H1 (cell line): ENCODE results near the gene KDM1A. TPM values are rescaled to one million over a fixed set of nuclear protein-coding genes. Genes with fewer than 3 reads are reported as not detected.

Experiments
- CTCF ChIA-PET: fragments of 300-600 bp; sonication (Branson Sonifier 250); formaldehyde crosslinking; loops from one replicate; lab custom pipeline; 2021; ENCODE audit not compliant: partially characterized antibody; lab: Charles Lee
- POLR2A ChIA-PET: fragments of 300-600 bp; sonication (Branson Sonifier 250); formaldehyde crosslinking; loops from one replicate; lab custom pipeline; 2021; ENCODE audit warnings: inconsistent platforms; ENCODE audit not compliant: partially characterized antibody; lab: Charles Lee
- DNase-seq, 2 experiments: peaks; one replicate each; pipeline versions ENCODE4 v3.0.0 to v3.0.0-alpha.2; 2010 to 2022; ENCODE audit warnings: low spot score in 2 of 2, low read depth in 1 of 2, mixed read lengths in 1 of 2
- FAIRE-seq: peaks from 2 replicates; lab custom pipeline; 2011; peaks lifted over from hg19 to GRCh38; lab: Jason Lieb, UNC
- H2AFZ ChIP-seq: 2 replicates; pipeline ENCODE4 v1.8.1; 2012; ENCODE audit warnings: low read length, inconsistent platforms
- H2AK5ac ChIP-seq: 2 replicates; pipeline ENCODE4 v1.6.1; 2013; ENCODE audit warnings: low read depth, low read length
- H2BK120ac ChIP-seq: replicated peaks from 2 replicates; pipeline ENCODE3; 2013; ENCODE audit warnings: low read depth, low read length, inconsistent platforms
- H2BK12ac ChIP-seq: 2 replicates; pipeline ENCODE4 v1.6.1; 2013; ENCODE audit warnings: low read depth, low read length
- H2BK15ac ChIP-seq: 2 replicates; pipeline ENCODE4 v1.6.1; 2013; ENCODE audit warnings: low read length
- H2BK20ac ChIP-seq: 2 replicates; pipeline ENCODE4 v1.6.1; 2013; ENCODE audit warnings: low read length
- H2BK5ac ChIP-seq: 2 replicates; pipeline ENCODE4 v1.6.1; 2013; ENCODE audit warnings: low read depth, low read length
- H3K14ac ChIP-seq: 2 replicates; pipeline ENCODE4 v1.6.1; 2013; ENCODE audit warnings: inconsistent platforms; ENCODE audit not compliant: insufficient read length
- H3K18ac ChIP-seq: 2 replicates; pipeline ENCODE4 v1.6.1; 2013; ENCODE audit warnings: low read length; ENCODE audit errors: extremely low read depth
- H3K23ac ChIP-seq: 2 replicates; pipeline ENCODE4 v1.6.1; 2013; ENCODE audit warnings: inconsistent platforms; ENCODE audit not compliant: insufficient read length
- H3K23me2 ChIP-seq: 2 replicates; pipeline ENCODE4 v1.6.1; 2013; ENCODE audit warnings: low read depth, low read length
- H3K27ac ChIP-seq: 2 replicates; pipeline ENCODE4 v1.6.1; 2011; ENCODE audit warnings: low read depth, low read length, inconsistent platforms
- H3K27me3 ChIP-seq, 4 experiments: replicated peaks in 1 of 4; 1 replicate in 1 of 4; 2 replicates in 3 of 4; pipeline versions ENCODE4 v1.6.1 to v1.8.1; 2011 to 2013; ENCODE audit warnings: low read length in 3 of 4, mild to moderate bottlenecking in 3 of 4, inconsistent platforms in 2 of 4, mixed read lengths in 2 of 4, moderate library complexity in 1 of 4; ENCODE audit not compliant: control insufficient read depth in 3 of 4, insufficient read depth in 3 of 4; ENCODE audit errors: extremely low read depth in 1 of 4
- H3K36me3 ChIP-seq, 4 experiments: 2 replicates each; pipeline versions ENCODE4 v1.6.1 to v1.8.1; 2011 to 2013; ENCODE audit warnings: mild to moderate bottlenecking in 4 of 4, low read length in 3 of 4, moderate library complexity in 2 of 4, control low read depth in 1 of 4, inconsistent platforms in 1 of 4; ENCODE audit not compliant: insufficient read depth in 4 of 4, control insufficient read depth in 2 of 4
- H3K4ac ChIP-seq: replicated peaks from 2 replicates; pipeline ENCODE3; 2013; ENCODE audit warnings: low read length, low read depth, mixed read lengths, inconsistent platforms; ENCODE audit not compliant: insufficient read length
- H3K4me1 ChIP-seq, 4 experiments: replicated peaks in 1 of 4; 1 replicate in 1 of 4; 2 replicates in 3 of 4; pipeline versions ENCODE4 v1.6.1 to v1.8.1; 2011 to 2013; ENCODE audit warnings: low read length in 3 of 4, inconsistent platforms in 2 of 4, mixed read lengths in 1 of 4; ENCODE audit not compliant: insufficient read depth in 4 of 4, control insufficient read depth in 3 of 4
- H3K4me2 ChIP-seq, 2 experiments: 2 replicates each; pipeline versions ENCODE4 v1.6.1 to v1.8.1; 2011 to 2013; ENCODE audit warnings: low read depth in 2 of 2, low read length in 2 of 2, control low read depth in 1 of 2, inconsistent platforms in 1 of 2, mild to moderate bottlenecking in 1 of 2; ENCODE audit not compliant: insufficient read depth in 1 of 2
- H3K4me3 ChIP-seq, 4 experiments: fragments of 200-600, 300-600 bp in 1 of 4; sonication (generic), shearing (Covaris generic), sonication (Bioruptor Twin) in 1 of 4; 2 replicates each; pipeline versions ENCODE4 v1.5.1 to v1.8.1; 2011 to 2016; ENCODE audit warnings: low read length in 4 of 4, low read depth in 3 of 4, control low read depth in 2 of 4, inconsistent platforms in 2 of 4, mild to moderate bottlenecking in 2 of 4, mixed read lengths in 1 of 4, moderate library complexity in 1 of 4; ENCODE audit not compliant: insufficient read depth in 2 of 4; ENCODE audit errors: extremely low read depth in 1 of 4
- H3K56ac ChIP-seq: replicated peaks from 2 replicates; pipeline ENCODE3; 2013; ENCODE audit warnings: low read depth, mild to moderate bottlenecking, mixed read lengths, low read length, inconsistent platforms; ENCODE audit not compliant: insufficient read length
- H3K79me1 ChIP-seq: 2 replicates; pipeline ENCODE4 v1.6.1; 2013; ENCODE audit warnings: low read depth, low read length, control low read depth
- H3K79me2 ChIP-seq, 2 experiments: 2 replicates each; pipeline versions ENCODE4 v1.6.1 to v1.8.1; 2012 to 2013; ENCODE audit warnings: low read length in 2 of 2, mild to moderate bottlenecking in 2 of 2, inconsistent platforms in 1 of 2; ENCODE audit not compliant: insufficient read depth in 2 of 2, control insufficient read depth in 1 of 2
- H3K9ac ChIP-seq, 4 experiments: replicated peaks in 1 of 4; 1 replicate in 1 of 4; 2 replicates in 3 of 4; pipeline versions ENCODE4 v1.6.1 to v1.8.1; 2011 to 2013; ENCODE audit warnings: low read depth in 3 of 4, low read length in 3 of 4, control low read depth in 2 of 4, mild to moderate bottlenecking in 2 of 4, moderate library complexity in 2 of 4, inconsistent platforms in 1 of 4; ENCODE audit errors: extremely low read depth in 1 of 4
- H3K9me3 ChIP-seq, 2 experiments: 2 replicates each; pipeline versions ENCODE4 v1.6.1 to v1.8.1; 2012 to 2013; ENCODE audit warnings: mild to moderate bottlenecking in 2 of 2, moderate library complexity in 2 of 2, control low read depth in 1 of 2, inconsistent platforms in 1 of 2, low read depth in 1 of 2, low read length in 1 of 2, mixed read lengths in 1 of 2; ENCODE audit not compliant: insufficient read depth in 2 of 2
- H4K20me1 ChIP-seq, 2 experiments: replicated peaks in 1 of 2; 2 replicates each; pipeline versions ENCODE3 to v1.8.1; 2011 to 2013; ENCODE audit warnings: inconsistent platforms in 2 of 2, low read length in 2 of 2, mild to moderate bottlenecking in 1 of 2; ENCODE audit not compliant: insufficient read depth in 2 of 2, control insufficient read depth in 1 of 2
- H4K5ac ChIP-seq: 2 replicates; pipeline ENCODE4 v1.6.1; 2013; ENCODE audit warnings: low read length, low read depth, mixed read lengths, inconsistent platforms; ENCODE audit not compliant: insufficient read length
- H4K8ac ChIP-seq: 2 replicates; pipeline ENCODE4 v1.8.0; 2013; ENCODE audit warnings: mild to moderate bottlenecking, moderate library complexity, low read length, inconsistent platforms; ENCODE audit not compliant: insufficient read depth; ENCODE audit errors: extremely low read depth
- H4K91ac ChIP-seq: replicated peaks from 2 replicates; pipeline ENCODE3; 2013; ENCODE audit warnings: low read length, mixed read lengths, inconsistent platforms; ENCODE audit not compliant: insufficient read length
- ASH2L ChIP-seq: fragments of 200-600, 300-600 bp; sonication (generic); IDR thresholded peaks from one replicate; pipeline ENCODE4 v1.7.1; 2017; ENCODE audit warnings: low read length
- POLR2A ChIP-seq, 2 experiments: IDR thresholded peaks; 1 replicate in 1 of 2; 2 replicates in 1 of 2; pipeline ENCODE4 v1.6.1; 2011; ENCODE audit warnings: low read depth in 2 of 2, low read length in 2 of 2, mild to moderate bottlenecking in 2 of 2; ENCODE audit errors: control extremely low read depth in 1 of 2
- RAD21 ChIP-seq, 2 experiments: IDR thresholded peaks in 1 of 2; conservative IDR thresholded peaks in 1 of 2; 2 replicates each; pipeline ENCODE4 v1.6.1; 2011; ENCODE audit warnings: low read depth in 2 of 2, low read length in 2 of 2, improper control_type of control experiment in 1 of 2, inconsistent platforms in 1 of 2, mild to moderate bottlenecking in 1 of 2, moderate library complexity in 1 of 2
- WGBS, 2 experiments: shearing (Covaris generic) in 1 of 2; methylation state at CpG; one replicate each; pipeline versions ENCODE4 v1.1.6 to v1.1.7; 2013 to 2015; ENCODE audit warnings: low lambda C conversion rate in 2 of 2, mixed read lengths in 2 of 2, inconsistent platforms in 1 of 2, low coverage in 1 of 2, missing lambda C conversion rate in 1 of 2; ENCODE audit not compliant: insufficient replicate concordance in 2 of 2, insufficient coverage in 1 of 2, insufficient read length in 1 of 2; ENCODE audit errors: extremely low coverage in 1 of 2, missing lambda C conversion rate in 1 of 2; 5-methylcytosine and 5-hydroxymethylcytosine counted together
- polyA plus RNA-seq, 7 experiments: library from polyadenylated mRNA; depleted of rRNA in 3 of 7; stranded (reverse) in 5 of 7; unstranded in 2 of 7; fragments of >200 nt in 5 of 7; fragments of 200-250 nt in 2 of 7; gene quantifications; 1 replicate in 5 of 7; 2 replicates in 1 of 7; 4 replicates in 1 of 7; pipeline versions ENCODE4 v1.2.1 to v1.2.3, GENCODE V29; 2011 to 2013; ENCODE audit warnings: missing spikeins in 2 of 7, mixed read lengths in 2 of 7
- total RNA-seq: library from RNA; stranded (reverse); fragmentation: NEBNext Ultra II Directional; extraction: Animal tissue kit (Norgen Biotek cat#: 25700); gene quantifications from 2 replicates; pipeline ENCODE4 v1.2.1, GENCODE V29; 2021
- TF ChIP-seq, protein P1 (sequence below), 3 experiments: IDR thresholded peaks; 1 replicate in 2 of 3; 2 replicates in 1 of 3; pipeline versions ENCODE4 v1.5.1 to v1.6.1; 2011; ENCODE audit warnings: low read length in 3 of 3, mild to moderate bottlenecking in 3 of 3, inconsistent platforms in 2 of 3, low read depth in 1 of 3, moderate library complexity in 1 of 3; ENCODE audit not compliant: insufficient read depth in 1 of 3; ENCODE audit errors: control extremely low read depth in 1 of 3

The KDM1A gene
- total and polyA plus RNA-seq, 2 of the 8 experiments (the other 6 are each of a cell fraction or from before 2014, with no cell fraction given): 216 to 275 TPM

DNA sequence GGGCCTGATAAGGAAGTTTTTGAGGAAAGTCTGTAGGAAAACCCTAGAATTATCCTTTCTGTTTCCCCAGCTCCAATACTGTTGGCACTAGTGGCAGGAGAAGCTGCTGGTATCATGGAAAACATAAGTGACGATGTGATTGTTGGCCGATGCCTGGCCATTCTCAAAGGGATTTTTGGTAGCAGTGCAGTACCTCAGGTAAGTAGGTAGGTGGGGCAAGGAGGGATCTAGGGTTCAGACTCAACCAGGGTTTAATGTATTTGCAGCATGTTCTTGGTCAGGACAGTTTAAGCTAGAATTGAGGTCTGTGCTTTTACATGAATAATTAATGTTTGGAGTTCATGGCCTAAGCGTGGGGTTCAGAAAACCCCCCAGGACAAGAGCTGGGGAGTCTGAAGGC lies 62.1 kb downstream of the KDM1A start:
- H3K56ac ChIP-seq: no peak overlapping the region
- 98% methylated on average over 3 of the region's 3 CpGs; no CpG with 5 or more reads in 1 of the 2 experiments for WGBS, 2 experiments
- no peak overlapping the region for H3K9ac ChIP-seq
- H3K9me3 ChIP-seq: no peaks in the 10 kb centered on the region
- no peak overlapping the region for H2BK20ac ChIP-seq
- no peak overlapping the region for H3K23ac ChIP-seq
- no peak overlapping the region for H2BK12ac ChIP-seq
- H2AFZ ChIP-seq: no peak overlapping the region
- no peak overlapping the region for H3K18ac ChIP-seq
- POLR2A ChIA-PET: interaction anchor here (1.0 to 2.3 kb wide), 4 partner anchors 7 to 108 kb away, joined by 3 to 13 read pairs (median 6); partner anchors contain the start of gene LACTBL1
- H3K36me3 ChIP-seq: peaks cover 32 to 95% (median 70%) of the 10 kb centered on the region in 4 experiments
- H2BK5ac ChIP-seq: no peak overlapping the region
- CTCF ChIA-PET: interaction anchor here (0.6 to 27.1 kb wide), 19 partner anchors 8 to 395 kb away, joined by 3 to 705 read pairs (median 4); partner anchors contain the start of gene LUZP1
- H3K23me2 ChIP-seq: no peaks in the 10 kb centered on the region
- no peak overlapping the region for H3K14ac ChIP-seq
- TF ChIP-seq POLR2A (IDR thresholded peaks at IDR 0.05; ENCODE audit: control extremely low read depth in 1 of 2, low read depth in 2 of 2, low read length in 2 of 2) (peak in 1 of 2 experiments; percentile 46; a peak in 1 of 3 replicates), ASH2L (no peak), RAD21 (IDR thresholded peaks at IDR 0.05 in 1 of 2, conservative IDR thresholded peaks at IDR 0.05 in 1 of 2; ENCODE audit: low read depth in 2 of 2, low read length in 2 of 2) (peak; percentile 36 to 48; a peak in 3 of 4 replicates)
- TF ChIP-seq, protein P1, sequence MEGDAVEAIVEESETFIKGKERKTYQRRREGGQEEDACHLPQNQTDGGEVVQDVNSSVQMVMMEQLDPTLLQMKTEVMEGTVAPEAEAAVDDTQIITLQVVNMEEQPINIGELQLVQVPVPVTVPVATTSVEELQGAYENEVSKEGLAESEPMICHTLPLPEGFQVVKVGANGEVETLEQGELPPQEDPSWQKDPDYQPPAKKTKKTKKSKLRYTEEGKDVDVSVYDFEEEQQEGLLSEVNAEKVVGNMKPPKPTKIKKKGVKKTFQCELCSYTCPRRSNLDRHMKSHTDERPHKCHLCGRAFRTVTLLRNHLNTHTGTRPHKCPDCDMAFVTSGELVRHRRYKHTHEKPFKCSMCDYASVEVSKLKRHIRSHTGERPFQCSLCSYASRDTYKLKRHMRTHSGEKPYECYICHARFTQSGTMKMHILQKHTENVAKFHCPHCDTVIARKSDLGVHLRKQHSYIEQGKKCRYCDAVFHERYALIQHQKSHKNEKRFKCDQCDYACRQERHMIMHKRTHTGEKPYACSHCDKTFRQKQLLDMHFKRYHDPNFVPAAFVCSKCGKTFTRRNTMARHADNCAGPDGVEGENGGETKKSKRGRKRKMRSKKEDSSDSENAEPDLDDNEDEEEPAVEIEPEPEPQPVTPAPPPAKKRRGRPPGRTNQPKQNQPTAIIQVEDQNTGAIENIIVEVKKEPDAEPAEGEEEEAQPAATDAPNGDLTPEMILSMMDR (IDR thresholded peaks at IDR 0.05; ENCODE audit: control extremely low read depth in 1 of 3, insufficient read depth in 1 of 3, low read depth in 1 of 3, low read length in 3 of 3): peak in 2 of 3 experiments; percentile 32 to 60; a peak in 2 of 4 replicates
- H4K91ac ChIP-seq: no peak overlapping the region
- no peaks in the 10 kb centered on the region for H3K4me1 ChIP-seq
- peaks cover 11 to 12% of the 10 kb centered on the region in 2 experiments for H4K20me1 ChIP-seq
- no peak overlapping the region for H3K4ac ChIP-seq
- H3K79me2 ChIP-seq: no peaks in the 10 kb centered on the region
- DNase-seq (no peak), FAIRE-seq (peak; percentile 62)
- no peak overlapping the region for H3K27ac ChIP-seq
- no peak overlapping the region for H2BK15ac ChIP-seq
- H4K8ac ChIP-seq: no peak overlapping the region
- H3K27me3 ChIP-seq: no peaks in the 10 kb centered on the region
- no peak overlapping the region for H4K5ac ChIP-seq
- no peak overlapping the region for H3K4me3 ChIP-seq
- H2AK5ac ChIP-seq: no peak overlapping the region
- H3K79me1 ChIP-seq: no peaks in the 10 kb centered on the region
- H2BK120ac ChIP-seq: no peak overlapping the region
- no peak overlapping the region for H3K4me2 ChIP-seq
